GM12891 (cell line): ENCODE measurements around the gene DOLK.

Source experiments
- PAX5 ChIP-seq: IDR thresholded peaks from 2 replicates; pipeline ENCODE4 v1.6.1; 2011; ENCODE audit warnings: low read length, moderate library complexity, mild to moderate bottlenecking; ENCODE audit not compliant: insufficient read depth, severe bottlenecking
- POLR2A ChIP-seq: IDR thresholded peaks from 2 replicates; pipeline ENCODE4 v1.6.1; 2011; ENCODE audit warnings: low read depth, low read length, control low read depth
- POLR2AphosphoS5 ChIP-seq: IDR thresholded peaks from 2 replicates; pipeline ENCODE4 v1.6.1; 2011; ENCODE audit warnings: low read depth, low read length, control low read depth

- TF ChIP-seq PAX5, result no peak
- no peak for TF ChIP-seq POLR2A
- TF ChIP-seq POLR2AphosphoS5, result no peak
Observed at GRCh38 chr9:128933731-128934130, 13.7 kb downstream of the DOLK start.
